ENCODE data around the gene ZDBF2. TPM values are rescaled to one million over a fixed set of nuclear protein-coding genes. Genes with fewer than 3 reads are reported as not detected.

The ZDBF2 gene
- total RNA-seq, 1 donor from 2014 or later, result 23.8 TPM

Other genes starting within 250 kb of the ZDBF2 start
- gene INO80D, start 188.5 kb upstream of the ZDBF2 start, total RNA-seq, result 36.3 TPM
- 73.7 TPM for gene NDUFS1, start 115.2 kb upstream of the ZDBF2 start, total RNA-seq
- 315 TPM for gene EEF1B2, start 114.8 kb upstream of the ZDBF2 start, total RNA-seq
- 9.4 TPM for gene ADAM23, start 168.9 kb downstream of the ZDBF2 start, total RNA-seq

Measured in sciatic nerve (tissue), 1 donor.